H1 (cell line): ENCODE results near the gene LNPEP. TPM values are rescaled to one million over a fixed set of nuclear protein-coding genes. Genes with fewer than 3 reads are reported as not detected.

Experiments
- CTCF ChIA-PET: fragments of 300-600 bp; sonication (Branson Sonifier 250); formaldehyde crosslinking; loops from one replicate; lab custom pipeline; 2021; ENCODE audit not compliant: partially characterized antibody; lab: Charles Lee
- POLR2A ChIA-PET: fragments of 300-600 bp; sonication (Branson Sonifier 250); formaldehyde crosslinking; loops from one replicate; lab custom pipeline; 2021; ENCODE audit warnings: inconsistent platforms; ENCODE audit not compliant: partially characterized antibody; lab: Charles Lee
- DNase-seq, 2 experiments: peaks; one replicate each; pipeline versions ENCODE4 v3.0.0 to v3.0.0-alpha.2; 2010 to 2022; ENCODE audit warnings: low spot score in 2 of 2, low read depth in 1 of 2, mixed read lengths in 1 of 2
- FAIRE-seq: peaks from 2 replicates; lab custom pipeline; 2011; peaks lifted over from hg19 to GRCh38; lab: Jason Lieb, UNC
- H2AFZ ChIP-seq: 2 replicates; pipeline ENCODE4 v1.8.1; 2012; ENCODE audit warnings: low read length, inconsistent platforms
- H2AK5ac ChIP-seq: 2 replicates; pipeline ENCODE4 v1.6.1; 2013; ENCODE audit warnings: low read depth, low read length
- H2BK120ac ChIP-seq: replicated peaks from 2 replicates; pipeline ENCODE3; 2013; ENCODE audit warnings: low read depth, low read length, inconsistent platforms
- H2BK12ac ChIP-seq: 2 replicates; pipeline ENCODE4 v1.6.1; 2013; ENCODE audit warnings: low read depth, low read length
- H2BK15ac ChIP-seq: 2 replicates; pipeline ENCODE4 v1.6.1; 2013; ENCODE audit warnings: low read length
- H2BK20ac ChIP-seq: 2 replicates; pipeline ENCODE4 v1.6.1; 2013; ENCODE audit warnings: low read length
- H2BK5ac ChIP-seq: 2 replicates; pipeline ENCODE4 v1.6.1; 2013; ENCODE audit warnings: low read depth, low read length
- H3K14ac ChIP-seq: 2 replicates; pipeline ENCODE4 v1.6.1; 2013; ENCODE audit warnings: inconsistent platforms; ENCODE audit not compliant: insufficient read length
- H3K18ac ChIP-seq: 2 replicates; pipeline ENCODE4 v1.6.1; 2013; ENCODE audit warnings: low read length; ENCODE audit errors: extremely low read depth
- H3K23ac ChIP-seq: 2 replicates; pipeline ENCODE4 v1.6.1; 2013; ENCODE audit warnings: inconsistent platforms; ENCODE audit not compliant: insufficient read length
- H3K23me2 ChIP-seq: 2 replicates; pipeline ENCODE4 v1.6.1; 2013; ENCODE audit warnings: low read depth, low read length
- H3K27ac ChIP-seq: 2 replicates; pipeline ENCODE4 v1.6.1; 2011; ENCODE audit warnings: low read depth, low read length, inconsistent platforms
- H3K27me3 ChIP-seq, 4 experiments: replicated peaks in 1 of 4; 1 replicate in 1 of 4; 2 replicates in 3 of 4; pipeline versions ENCODE4 v1.6.1 to v1.8.1; 2011 to 2013; ENCODE audit warnings: low read length in 3 of 4, mild to moderate bottlenecking in 3 of 4, inconsistent platforms in 2 of 4, mixed read lengths in 2 of 4, moderate library complexity in 1 of 4; ENCODE audit not compliant: control insufficient read depth in 3 of 4, insufficient read depth in 3 of 4; ENCODE audit errors: extremely low read depth in 1 of 4
- H3K36me3 ChIP-seq, 4 experiments: 2 replicates each; pipeline versions ENCODE4 v1.6.1 to v1.8.1; 2011 to 2013; ENCODE audit warnings: mild to moderate bottlenecking in 4 of 4, low read length in 3 of 4, moderate library complexity in 2 of 4, control low read depth in 1 of 4, inconsistent platforms in 1 of 4; ENCODE audit not compliant: insufficient read depth in 4 of 4, control insufficient read depth in 2 of 4
- H3K4ac ChIP-seq: replicated peaks from 2 replicates; pipeline ENCODE3; 2013; ENCODE audit warnings: low read length, low read depth, mixed read lengths, inconsistent platforms; ENCODE audit not compliant: insufficient read length
- H3K4me1 ChIP-seq, 4 experiments: replicated peaks in 1 of 4; 1 replicate in 1 of 4; 2 replicates in 3 of 4; pipeline versions ENCODE4 v1.6.1 to v1.8.1; 2011 to 2013; ENCODE audit warnings: low read length in 3 of 4, inconsistent platforms in 2 of 4, mixed read lengths in 1 of 4; ENCODE audit not compliant: insufficient read depth in 4 of 4, control insufficient read depth in 3 of 4
- H3K4me2 ChIP-seq, 2 experiments: 2 replicates each; pipeline versions ENCODE4 v1.6.1 to v1.8.1; 2011 to 2013; ENCODE audit warnings: low read depth in 2 of 2, low read length in 2 of 2, control low read depth in 1 of 2, inconsistent platforms in 1 of 2, mild to moderate bottlenecking in 1 of 2; ENCODE audit not compliant: insufficient read depth in 1 of 2
- H3K4me3 ChIP-seq, 4 experiments: fragments of 200-600, 300-600 bp in 1 of 4; sonication (generic), shearing (Covaris generic), sonication (Bioruptor Twin) in 1 of 4; 2 replicates each; pipeline versions ENCODE4 v1.5.1 to v1.8.1; 2011 to 2016; ENCODE audit warnings: low read length in 4 of 4, low read depth in 3 of 4, control low read depth in 2 of 4, inconsistent platforms in 2 of 4, mild to moderate bottlenecking in 2 of 4, mixed read lengths in 1 of 4, moderate library complexity in 1 of 4; ENCODE audit not compliant: insufficient read depth in 2 of 4; ENCODE audit errors: extremely low read depth in 1 of 4
- H3K56ac ChIP-seq: replicated peaks from 2 replicates; pipeline ENCODE3; 2013; ENCODE audit warnings: low read depth, mild to moderate bottlenecking, mixed read lengths, low read length, inconsistent platforms; ENCODE audit not compliant: insufficient read length
- H3K79me1 ChIP-seq: 2 replicates; pipeline ENCODE4 v1.6.1; 2013; ENCODE audit warnings: low read depth, low read length, control low read depth
- H3K79me2 ChIP-seq, 2 experiments: 2 replicates each; pipeline versions ENCODE4 v1.6.1 to v1.8.1; 2012 to 2013; ENCODE audit warnings: low read length in 2 of 2, mild to moderate bottlenecking in 2 of 2, inconsistent platforms in 1 of 2; ENCODE audit not compliant: insufficient read depth in 2 of 2, control insufficient read depth in 1 of 2
- H3K9ac ChIP-seq, 4 experiments: replicated peaks in 1 of 4; 1 replicate in 1 of 4; 2 replicates in 3 of 4; pipeline versions ENCODE4 v1.6.1 to v1.8.1; 2011 to 2013; ENCODE audit warnings: low read depth in 3 of 4, low read length in 3 of 4, control low read depth in 2 of 4, mild to moderate bottlenecking in 2 of 4, moderate library complexity in 2 of 4, inconsistent platforms in 1 of 4; ENCODE audit errors: extremely low read depth in 1 of 4
- H3K9me3 ChIP-seq, 2 experiments: 2 replicates each; pipeline versions ENCODE4 v1.6.1 to v1.8.1; 2012 to 2013; ENCODE audit warnings: mild to moderate bottlenecking in 2 of 2, moderate library complexity in 2 of 2, control low read depth in 1 of 2, inconsistent platforms in 1 of 2, low read depth in 1 of 2, low read length in 1 of 2, mixed read lengths in 1 of 2; ENCODE audit not compliant: insufficient read depth in 2 of 2
- H4K20me1 ChIP-seq, 2 experiments: replicated peaks in 1 of 2; 2 replicates each; pipeline versions ENCODE3 to v1.8.1; 2011 to 2013; ENCODE audit warnings: inconsistent platforms in 2 of 2, low read length in 2 of 2, mild to moderate bottlenecking in 1 of 2; ENCODE audit not compliant: insufficient read depth in 2 of 2, control insufficient read depth in 1 of 2
- H4K5ac ChIP-seq: 2 replicates; pipeline ENCODE4 v1.6.1; 2013; ENCODE audit warnings: low read length, low read depth, mixed read lengths, inconsistent platforms; ENCODE audit not compliant: insufficient read length
- H4K8ac ChIP-seq: 2 replicates; pipeline ENCODE4 v1.8.0; 2013; ENCODE audit warnings: mild to moderate bottlenecking, moderate library complexity, low read length, inconsistent platforms; ENCODE audit not compliant: insufficient read depth; ENCODE audit errors: extremely low read depth
- H4K91ac ChIP-seq: replicated peaks from 2 replicates; pipeline ENCODE3; 2013; ENCODE audit warnings: low read length, mixed read lengths, inconsistent platforms; ENCODE audit not compliant: insufficient read length
- BACH1 ChIP-seq: IDR thresholded peaks from 2 replicates; pipeline ENCODE4 v1.6.1; 2012; ENCODE audit warnings: low read length, improper control_type of control experiment
- CHD2 ChIP-seq: IDR thresholded peaks from 2 replicates; pipeline ENCODE4 v1.6.1; 2012; ENCODE audit warnings: low read length, improper control_type of control experiment
- EP300 ChIP-seq, 2 experiments: IDR thresholded peaks; 1 replicate in 1 of 2; 2 replicates in 1 of 2; pipeline ENCODE4 v1.6.1; 2011 to 2012; ENCODE audit warnings: low read depth in 2 of 2, low read length in 2 of 2, mild to moderate bottlenecking in 2 of 2, borderline replicate concordance in 1 of 2, inconsistent platforms in 1 of 2, moderate library complexity in 1 of 2
- EZH2 ChIP-seq: fragments of 200-600 bp; sonication (generic); IDR thresholded peaks from 2 replicates; pipeline ENCODE4 v1.7.1; 2012; ENCODE audit warnings: low read depth, mild to moderate bottlenecking, moderate library complexity, low read length, inconsistent platforms; ENCODE audit not compliant: severe bottlenecking
- GABPA ChIP-seq: IDR thresholded peaks from 2 replicates; pipeline ENCODE4 v1.6.1; 2011; ENCODE audit warnings: mild to moderate bottlenecking, low read length, moderate library complexity, borderline replicate concordance; ENCODE audit not compliant: insufficient read depth
- JUND ChIP-seq: IDR thresholded peaks from 2 replicates; pipeline ENCODE4 v1.6.1; 2011; ENCODE audit warnings: mild to moderate bottlenecking, improper control_type of control experiment, low read length
- KDM5A ChIP-seq: fragments of 200-600 bp; IDR thresholded peaks from 2 replicates; pipeline ENCODE4 v1.7.1; 2012; ENCODE audit warnings: mild to moderate bottlenecking, low read length, inconsistent platforms, mixed read lengths
- NRF1 ChIP-seq: IDR thresholded peaks from 2 replicates; pipeline ENCODE4 v1.6.1; 2011; ENCODE audit warnings: mild to moderate bottlenecking, low read depth, low read length, improper control_type of control experiment
- SAP30 ChIP-seq: fragments of 300-600 bp; sonication (generic); IDR thresholded peaks from 2 replicates; pipeline ENCODE4 v1.7.1; 2012; ENCODE audit warnings: low read length, moderate library complexity, mild to moderate bottlenecking, inconsistent platforms; ENCODE audit not compliant: insufficient read depth, insufficient replicate concordance
- SIX5 ChIP-seq: IDR thresholded peaks from 2 replicates; pipeline ENCODE4 v1.6.1; 2011; ENCODE audit warnings: mild to moderate bottlenecking, low read depth, low read length
- TBP ChIP-seq: IDR thresholded peaks from 2 replicates; pipeline ENCODE4 v1.6.1; 2011; ENCODE audit warnings: low read depth, low read length, improper control_type of control experiment
- WGBS, 2 experiments: shearing (Covaris generic) in 1 of 2; methylation state at CpG; one replicate each; pipeline versions ENCODE4 v1.1.6 to v1.1.7; 2013 to 2015; ENCODE audit warnings: low lambda C conversion rate in 2 of 2, mixed read lengths in 2 of 2, inconsistent platforms in 1 of 2, low coverage in 1 of 2, missing lambda C conversion rate in 1 of 2; ENCODE audit not compliant: insufficient replicate concordance in 2 of 2, insufficient coverage in 1 of 2, insufficient read length in 1 of 2; ENCODE audit errors: extremely low coverage in 1 of 2, missing lambda C conversion rate in 1 of 2; 5-methylcytosine and 5-hydroxymethylcytosine counted together
- polyA plus RNA-seq, 7 experiments: library from polyadenylated mRNA; depleted of rRNA in 3 of 7; stranded (reverse) in 5 of 7; unstranded in 2 of 7; fragments of >200 nt in 5 of 7; fragments of 200-250 nt in 2 of 7; gene quantifications; 1 replicate in 5 of 7; 2 replicates in 1 of 7; 4 replicates in 1 of 7; pipeline versions ENCODE4 v1.2.1 to v1.2.3, GENCODE V29; 2011 to 2013; ENCODE audit warnings: missing spikeins in 2 of 7, mixed read lengths in 2 of 7
- total RNA-seq: library from RNA; stranded (reverse); fragmentation: NEBNext Ultra II Directional; extraction: Animal tissue kit (Norgen Biotek cat#: 25700); gene quantifications from 2 replicates; pipeline ENCODE4 v1.2.1, GENCODE V29; 2021
- TF ChIP-seq, protein P1 (sequence below): IDR thresholded peaks from 2 replicates; pipeline ENCODE4 v1.6.1; 2011; ENCODE audit warnings: low read length, improper control_type of control experiment
- TF ChIP-seq, protein P2 (sequence below): IDR thresholded peaks from 2 replicates; pipeline ENCODE4 v1.6.1; 2012; ENCODE audit warnings: inconsistent platforms

Gene LNPEP
- total and polyA plus RNA-seq, 2 of the 8 experiments (the other 6 are each of a cell fraction or from before 2014, with no cell fraction given) = 1.8 to 4.5 TPM

DNA sequence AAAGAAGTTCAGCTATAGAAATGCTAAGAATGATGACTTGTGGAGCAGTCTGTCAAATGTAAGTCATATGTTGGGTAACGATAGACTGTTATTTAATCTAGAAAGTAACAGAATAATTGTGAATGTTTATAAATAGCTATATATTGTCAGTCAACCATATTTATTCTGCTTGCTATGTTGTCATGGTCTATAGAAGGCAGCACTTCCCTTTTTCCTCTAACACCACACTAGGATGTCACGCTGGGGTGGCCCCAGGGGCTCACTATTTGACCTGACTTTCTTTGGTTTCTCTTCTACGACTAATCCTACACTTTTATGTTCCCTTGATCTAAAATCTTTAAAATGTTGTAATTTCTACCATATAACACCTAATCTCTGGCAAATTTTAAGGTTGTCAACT, 39.1 kb upstream of the LNPEP start:
- no peak for FAIRE-seq
- no peak overlapping the region for H3K4ac ChIP-seq
- TF ChIP-seq SAP30 = no peak
- TF ChIP-seq BACH1 = no peak
- TF ChIP-seq GABPA = no peak
- no peak for TF ChIP-seq SIX5
- TF ChIP-seq TBP = no peak
- TF ChIP-seq, protein P1, sequence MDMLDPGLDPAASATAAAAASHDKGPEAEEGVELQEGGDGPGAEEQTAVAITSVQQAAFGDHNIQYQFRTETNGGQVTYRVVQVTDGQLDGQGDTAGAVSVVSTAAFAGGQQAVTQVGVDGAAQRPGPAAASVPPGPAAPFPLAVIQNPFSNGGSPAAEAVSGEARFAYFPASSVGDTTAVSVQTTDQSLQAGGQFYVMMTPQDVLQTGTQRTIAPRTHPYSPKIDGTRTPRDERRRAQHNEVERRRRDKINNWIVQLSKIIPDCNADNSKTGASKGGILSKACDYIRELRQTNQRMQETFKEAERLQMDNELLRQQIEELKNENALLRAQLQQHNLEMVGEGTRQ = no peak
- TF ChIP-seq, protein P2, sequence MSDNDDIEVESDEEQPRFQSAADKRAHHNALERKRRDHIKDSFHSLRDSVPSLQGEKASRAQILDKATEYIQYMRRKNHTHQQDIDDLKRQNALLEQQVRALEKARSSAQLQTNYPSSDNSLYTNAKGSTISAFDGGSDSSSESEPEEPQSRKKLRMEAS = no peak
- no peak for TF ChIP-seq NRF1
- no peak for TF ChIP-seq JUND
- TF ChIP-seq EP300 (IDR thresholded peaks at IDR 0.05; ENCODE audit: borderline replicate concordance in 1 of 2, low read depth in 2 of 2, low read length in 2 of 2) = no peak
- TF ChIP-seq CHD2 = no peak
- TF ChIP-seq EZH2 = no peak
- TF ChIP-seq KDM5A = no peak

More for the DNA sequence above, 39.1 kb upstream of the LNPEP start:
- no peaks in the 10 kb centered on the region for H3K27me3 ChIP-seq
- H3K23me2 ChIP-seq = no peaks in the 10 kb centered on the region
- H2BK20ac ChIP-seq = no peak overlapping the region
- H2AFZ ChIP-seq = no peak overlapping the region
- no peak overlapping the region for H4K8ac ChIP-seq
- no peak overlapping the region for H2BK15ac ChIP-seq
- no peaks in the 10 kb centered on the region for H3K36me3 ChIP-seq
- H2BK12ac ChIP-seq = no peak overlapping the region
- no peak overlapping the region for H2AK5ac ChIP-seq
- H3K4me2 ChIP-seq = no peak overlapping the region
- WGBS, 2 experiments = 57% methylated on average over 3 of the region's 3 CpGs; no CpG with 5 or more reads in 1 of the 2 experiments
- no peak overlapping the region for H3K23ac ChIP-seq
- CTCF ChIA-PET = interaction anchor here (0.6 to 2.0 kb wide), 7 partner anchors 12 to 223 kb away, joined by 3 to 8 read pairs (median 3); no protein-coding TSS in a partner anchor
- H3K79me2 ChIP-seq = no peaks in the 10 kb centered on the region
- H3K9me3 ChIP-seq = no peaks in the 10 kb centered on the region
- H4K20me1 ChIP-seq = no peaks in the 10 kb centered on the region
- H3K79me1 ChIP-seq = no peaks in the 10 kb centered on the region
- H3K9ac ChIP-seq = no peak overlapping the region
- no peak overlapping the region for H4K5ac ChIP-seq
- H2BK5ac ChIP-seq = no peak overlapping the region
- no peak overlapping the region for H3K56ac ChIP-seq
- H4K91ac ChIP-seq = no peak overlapping the region
- no peak overlapping the region for H3K27ac ChIP-seq
- H3K4me3 ChIP-seq = no peak overlapping the region
- DNase-seq = no peak
- POLR2A ChIA-PET = no interaction called here
- no peak overlapping the region for H3K18ac ChIP-seq
- H3K14ac ChIP-seq = no peak overlapping the region
- no peak overlapping the region for H2BK120ac ChIP-seq
- no peaks in the 10 kb centered on the region for H3K4me1 ChIP-seq
